ENCODE results near the gene ITGB3. TPM values are rescaled to one million over a fixed set of nuclear protein-coding genes. Genes with fewer than 3 reads are reported as not detected.

The ITGB3 gene
- total and polyA plus RNA-seq, 8 donors, result 0.09 to 2.3 (median 0.71) TPM

DNA sequence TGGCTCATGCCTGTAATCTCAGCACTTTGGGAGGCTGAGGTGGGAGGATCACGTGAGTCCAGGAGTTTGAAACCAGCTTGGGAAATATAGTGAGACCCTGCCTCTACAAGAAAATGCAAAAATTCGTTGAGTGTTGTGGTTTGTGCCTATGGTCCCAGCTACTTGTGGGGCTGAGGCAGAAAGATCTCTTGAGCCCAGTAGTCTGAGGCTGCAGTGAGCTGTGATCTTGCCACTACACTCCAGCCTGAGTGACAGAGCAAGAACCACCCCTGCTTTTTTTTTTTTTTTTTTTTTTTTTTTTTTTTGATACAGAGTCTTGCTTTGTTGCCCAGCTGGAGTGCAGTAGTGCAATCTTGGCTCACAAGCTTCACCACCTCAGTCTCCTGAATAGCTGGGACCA lies 34.0 kb downstream of the ITGB3 start:
- FAIRE-seq, result no peak
- H3K36me3 ChIP-seq, result no peaks in the 10 kb centered on the region
- H3K27ac ChIP-seq, result no peak overlapping the region
- no peak for TF ChIP-seq CTCF (IDR thresholded peaks at IDR 0.05)
- intact Hi-C loops (cut with DNase I), result no loop called here
- H3K27me3 ChIP-seq, result no peaks in the 10 kb centered on the region
- 56 to 70% methylated on average over 2 of the region's 2 CpGs for WGBS, 2 donors
- no peak overlapping the region for H3K4me3 ChIP-seq
- ATAC-seq, result no peak
- DNase-seq, result no peak
- no peaks in the 10 kb centered on the region for H3K9me3 ChIP-seq
- H3K4me1 ChIP-seq, result no peaks in the 10 kb centered on the region

DNA sequence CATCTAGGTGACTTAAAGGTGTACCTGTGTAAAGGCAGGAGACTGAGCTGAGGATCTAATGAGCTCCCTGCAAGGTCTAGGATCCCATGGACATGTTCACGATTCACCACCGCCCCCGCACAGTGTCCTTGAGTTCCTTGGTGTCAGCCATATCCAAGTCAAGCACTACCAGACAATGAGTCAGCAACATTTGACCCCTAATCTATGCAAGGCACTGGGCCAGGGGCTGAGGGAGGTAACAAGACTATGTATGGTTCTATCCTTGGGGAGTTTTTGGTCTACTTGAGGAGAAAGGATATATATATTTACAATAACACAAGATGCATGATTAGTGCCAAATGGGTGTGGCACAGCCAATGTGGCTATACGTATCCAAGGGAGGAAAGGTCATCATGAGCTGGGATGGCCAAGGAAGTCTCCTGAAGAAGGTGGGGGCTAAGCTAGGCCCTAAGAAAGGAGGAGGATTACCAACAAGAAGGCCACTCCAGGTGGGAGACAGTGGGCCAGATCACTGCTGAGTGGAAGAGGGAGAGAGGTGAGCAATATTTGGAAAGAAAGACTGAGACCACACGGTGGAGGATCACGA lies 35.0 kb downstream of the ITGB3 start:
- Histone ChIP-seq H3K27ac (no peak overlapping the region), H3K4me3 (no peak overlapping the region), H3K36me3 (no peaks in the 10 kb centered on the region), H3K4me1 (no peaks in the 10 kb centered on the region), H3K9me3 (no peaks in the 10 kb centered on the region), H3K27me3 (no peaks in the 10 kb centered on the region)
- FAIRE-seq (no peak), DNase-seq (no peak), ATAC-seq (peak in 1 of 4 donors; percentile 28)
- 66 to 73% methylated on average over 6 of the region's 6 CpGs for WGBS, 2 donors
- TF ChIP-seq CTCF (IDR thresholded peaks at IDR 0.05), result no peak
- intact Hi-C loops (cut with DNase I), result no loop called here

GRCh38 chr17:47289302-47289701 lies 35.7 kb downstream of the ITGB3 start:
- no peak for ATAC-seq
- Histone ChIP-seq H3K36me3 (no peaks in the 10 kb centered on the region), H3K27ac (no peak overlapping the region), H3K9me3 (no peaks in the 10 kb centered on the region), H3K27me3 (no peaks in the 10 kb centered on the region), H3K4me1 (no peaks in the 10 kb centered on the region), H3K4me3 (no peak overlapping the region)
- no peak for TF ChIP-seq CTCF (IDR thresholded peaks at IDR 0.05)
- FAIRE-seq, result no peak
- 85 to 86% methylated on average over 1 of the region's 1 CpG for WGBS, 2 donors
- no peak for DNase-seq
- intact Hi-C loops (cut with DNase I), result no loop called here

- TF ChIP-seq CTCF (IDR thresholded peaks at IDR 0.05), result no peak
- intact Hi-C loops (cut with DNase I), result loop anchor here in 1 of 3 donors (10.0 kb wide), 1 partner anchor 56 kb away; no protein-coding TSS in a partner anchor
- FAIRE-seq (no peak), DNase-seq (no peak), ATAC-seq (no peak)
- Histone ChIP-seq H3K27me3 (no peaks in the 10 kb centered on the region), H3K9me3 (no peaks in the 10 kb centered on the region), H3K27ac (no peak overlapping the region), H3K36me3 (no peaks in the 10 kb centered on the region), H3K4me3 (no peak overlapping the region), H3K4me1 (no peaks in the 10 kb centered on the region)
- 69 to 70% methylated on average over 5 of the region's 5 CpGs for WGBS, 2 donors
These were observed 37.2 kb downstream of the ITGB3 start for GRCh38 chr17:47290870-47291241.

GRCh38 chr17:47291242-47291873 lies 37.7 kb downstream of the ITGB3 start:
- H3K27me3 ChIP-seq, result no peaks in the 10 kb centered on the region
- DNase-seq, result no peak
- intact Hi-C loops (cut with DNase I), result loop anchor here in 1 of 3 donors (10.0 kb wide), 1 partner anchor 57 kb away; no protein-coding TSS in a partner anchor
- H3K4me1 ChIP-seq, result no peaks in the 10 kb centered on the region
- 37 to 41% methylated on average over 8 of the region's 8 CpGs for WGBS, 2 donors
- no peak overlapping the region for H3K4me3 ChIP-seq
- no peak for FAIRE-seq
- H3K27ac ChIP-seq, result no peak overlapping the region
- H3K36me3 ChIP-seq, result no peaks in the 10 kb centered on the region
- TF ChIP-seq CTCF (IDR thresholded peaks at IDR 0.05), result no peak
- no peaks in the 10 kb centered on the region for H3K9me3 ChIP-seq
- ATAC-seq, result no peak
